ENCODE data around the gene CRYGN.

The CRYGN gene

DNA sequence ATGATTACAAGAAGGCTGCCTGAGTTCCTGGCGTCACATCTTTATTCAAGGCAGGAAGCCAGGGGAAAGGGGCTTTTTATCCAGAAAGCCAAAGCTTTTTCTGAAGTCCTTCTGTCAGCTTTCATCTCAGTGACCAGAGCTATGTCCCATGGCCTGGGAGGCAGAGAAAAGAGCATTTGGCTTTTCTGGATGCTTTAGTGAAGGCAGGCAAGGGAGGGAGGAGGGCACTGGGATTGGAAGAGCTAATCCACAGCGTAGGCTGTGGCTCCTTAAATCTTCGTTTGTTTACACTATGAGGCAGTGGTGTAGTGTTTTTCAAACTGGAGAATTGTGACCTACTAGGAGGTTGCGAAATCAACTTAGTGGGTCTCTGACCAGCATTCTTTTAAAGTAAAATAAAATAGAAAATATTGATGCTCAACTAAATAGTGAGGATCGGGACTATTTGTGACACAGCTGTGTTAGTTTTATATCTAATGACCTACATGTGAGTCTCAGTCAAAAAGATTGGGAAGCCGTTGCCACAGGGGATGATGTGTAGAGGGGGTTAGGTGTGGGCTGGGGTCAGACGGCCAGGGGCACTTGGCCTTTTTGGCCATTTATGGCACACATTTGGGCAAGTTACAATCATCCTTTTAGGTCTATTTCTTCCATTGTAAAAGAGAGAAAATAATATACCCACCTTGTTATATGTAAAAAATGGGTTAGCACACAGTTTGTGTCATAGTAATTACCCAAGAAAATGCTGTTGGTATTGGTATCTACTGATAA lies 14.1 kb downstream of the CRYGN start:
- DNase-seq: peak in 1 of 2 experiments; percentile 20

DNA sequence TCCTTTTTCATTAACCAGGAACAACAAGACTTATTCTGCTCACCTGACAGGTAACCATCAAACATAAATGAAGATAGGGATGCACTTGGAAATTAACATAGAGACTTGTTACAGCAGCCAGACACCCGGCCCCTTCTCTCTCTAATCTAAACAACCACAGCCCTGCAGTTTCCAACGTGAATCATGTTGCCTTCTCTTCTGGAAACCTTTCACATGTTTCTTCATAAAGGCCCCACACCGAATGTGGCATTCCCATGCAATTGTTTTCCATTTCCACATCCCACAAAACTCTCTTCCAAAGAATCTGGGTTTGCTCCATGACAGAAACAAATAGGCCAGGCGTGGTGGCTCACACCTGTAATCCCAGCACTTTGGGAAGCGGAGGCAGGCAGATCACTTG lies 15.1 kb downstream of the CRYGN start:
- no peak for DNase-seq

DNA sequence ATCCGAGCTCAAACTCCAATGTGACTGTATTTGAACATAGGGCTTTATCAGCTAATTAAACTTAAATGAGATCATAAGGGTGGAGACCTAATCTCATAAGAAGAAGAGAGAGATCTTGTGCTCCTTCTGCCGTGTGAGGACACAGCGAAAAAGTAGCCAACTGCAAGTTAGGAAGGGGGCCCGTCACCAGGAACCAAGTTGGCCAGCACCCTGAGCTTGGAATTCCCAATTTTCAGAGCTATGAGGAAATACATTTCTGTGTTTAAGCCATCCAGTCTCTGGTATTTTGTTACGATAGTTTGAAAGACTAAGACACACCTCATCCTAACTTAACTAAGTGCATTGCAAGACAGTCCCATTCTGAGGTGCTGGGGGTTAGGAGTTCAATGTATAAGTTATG lies 16.0 kb downstream of the CRYGN start:
- DNase-seq: no peak

DNA sequence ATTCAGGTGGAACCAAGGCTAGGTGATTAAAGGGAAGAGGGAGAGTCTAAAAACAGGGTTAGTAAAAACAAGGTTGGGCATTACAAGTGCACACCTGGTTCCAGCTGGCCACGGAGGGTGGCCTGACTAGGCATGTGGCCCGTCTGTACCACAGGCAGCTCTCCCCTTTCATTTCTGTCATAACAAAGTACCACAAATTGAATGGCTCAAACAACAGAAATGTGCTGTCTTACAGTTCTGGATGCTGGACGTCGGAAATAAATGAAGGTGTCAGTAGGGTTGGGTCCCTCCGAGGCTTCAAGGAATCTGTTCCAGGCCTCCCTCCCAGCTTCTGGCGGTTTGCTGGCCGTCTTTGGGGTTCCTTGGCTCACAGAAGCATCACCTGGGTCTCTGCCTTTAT lies 16.7 kb downstream of the CRYGN start:
- DNase-seq: no peak

DNA sequence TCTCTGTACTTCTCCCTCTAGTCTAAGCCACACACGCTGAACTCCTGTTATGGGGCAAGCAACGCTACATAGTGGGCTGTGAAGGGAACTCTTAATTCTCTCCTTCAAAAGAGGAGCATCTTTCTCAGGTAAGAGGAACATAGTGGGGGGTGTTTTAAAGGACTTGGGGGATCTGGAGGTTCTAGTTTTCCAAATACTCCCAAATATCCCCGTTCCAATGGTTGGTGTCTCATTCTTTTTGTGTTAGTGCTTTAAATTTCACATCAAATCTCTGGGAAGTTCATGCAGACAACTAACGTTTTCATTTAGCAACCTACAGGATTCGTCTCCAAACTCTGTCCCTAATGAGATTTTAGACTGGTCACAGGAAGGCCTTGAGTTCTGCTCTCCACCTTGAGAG lies 17.7 kb downstream of the CRYGN start:
- no peak for DNase-seq

DNA sequence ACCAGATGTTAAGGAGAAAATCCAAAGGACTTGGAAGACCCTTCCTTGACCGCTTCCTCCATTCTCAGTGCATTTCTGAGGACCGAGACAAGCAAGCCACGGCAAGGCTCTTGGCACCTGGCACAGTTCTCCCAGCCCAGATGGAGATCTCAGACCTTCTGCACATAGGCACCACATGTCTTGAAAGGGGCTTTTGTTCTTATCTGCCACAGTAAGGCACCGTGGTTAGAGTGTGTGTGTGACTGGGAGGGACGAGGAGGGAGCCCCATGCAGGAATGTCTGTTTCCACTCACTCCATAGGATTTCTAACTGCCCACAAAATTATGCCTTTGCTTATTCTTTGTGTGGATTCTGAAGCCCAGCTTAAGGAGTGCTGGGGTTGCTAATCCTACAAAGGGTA lies 19.8 kb downstream of the CRYGN start:
- DNase-seq: peak in 1 of 2 experiments; percentile 20

DNA sequence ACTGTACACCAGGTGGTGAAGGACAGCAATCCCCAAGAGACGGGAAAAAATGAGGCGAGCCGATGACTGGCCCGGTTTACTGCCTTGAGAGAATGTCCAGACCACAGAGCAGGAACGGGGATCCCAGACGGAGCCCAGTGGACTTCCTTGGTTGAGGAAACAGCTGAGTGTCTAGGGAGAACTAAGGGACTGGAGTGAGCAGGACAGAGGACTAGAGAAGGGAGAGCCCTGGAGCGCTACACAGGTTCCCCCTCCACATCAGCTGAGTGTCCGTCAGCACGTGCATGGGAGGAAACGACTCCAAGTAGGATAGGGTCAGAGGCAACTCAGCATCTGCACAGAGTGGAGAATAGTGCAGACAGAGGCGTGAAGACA lies 23.0 kb downstream of the CRYGN start:
- DNase-seq: no peak

DNA sequence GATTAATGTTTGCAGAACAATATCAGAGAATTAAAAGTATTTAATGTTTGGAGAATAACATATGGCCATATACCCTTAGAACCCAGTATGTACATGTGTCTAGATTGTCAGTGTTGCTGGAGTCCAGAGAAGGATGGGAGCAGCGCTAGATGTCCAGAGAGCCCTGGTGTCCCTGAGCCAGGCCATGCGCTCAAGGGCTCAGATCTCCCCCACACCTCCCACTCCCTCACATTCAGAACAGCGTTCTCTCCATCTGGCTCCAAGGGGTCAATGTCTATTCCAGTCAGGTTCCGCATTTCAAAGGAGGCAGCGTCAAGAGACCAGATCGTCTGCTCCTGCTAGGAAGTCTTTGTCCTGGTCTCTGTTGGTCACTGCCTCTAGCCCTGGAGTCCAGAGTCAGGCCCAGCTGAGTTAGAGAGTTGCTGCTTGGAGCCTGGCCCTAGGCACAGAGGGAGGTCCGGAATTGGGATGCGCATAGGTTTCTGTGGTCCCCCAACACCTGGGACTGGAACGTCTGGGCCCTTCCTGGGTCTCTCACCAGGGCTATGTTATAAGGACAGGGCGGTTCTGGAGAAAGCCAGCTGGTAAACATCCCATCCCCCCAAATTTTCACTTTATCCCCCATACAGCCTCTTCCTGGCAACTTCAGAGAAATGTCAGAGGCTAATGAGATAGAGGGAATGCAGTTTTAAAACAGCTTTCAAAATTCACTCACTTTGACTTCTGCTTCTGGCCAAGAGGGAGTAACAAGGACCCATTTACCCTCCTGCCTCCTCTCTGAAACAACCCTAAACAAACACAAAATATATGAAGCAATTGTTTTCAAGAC lies 23.6 kb downstream of the CRYGN start:
- DNase-seq: no peak

DNA sequence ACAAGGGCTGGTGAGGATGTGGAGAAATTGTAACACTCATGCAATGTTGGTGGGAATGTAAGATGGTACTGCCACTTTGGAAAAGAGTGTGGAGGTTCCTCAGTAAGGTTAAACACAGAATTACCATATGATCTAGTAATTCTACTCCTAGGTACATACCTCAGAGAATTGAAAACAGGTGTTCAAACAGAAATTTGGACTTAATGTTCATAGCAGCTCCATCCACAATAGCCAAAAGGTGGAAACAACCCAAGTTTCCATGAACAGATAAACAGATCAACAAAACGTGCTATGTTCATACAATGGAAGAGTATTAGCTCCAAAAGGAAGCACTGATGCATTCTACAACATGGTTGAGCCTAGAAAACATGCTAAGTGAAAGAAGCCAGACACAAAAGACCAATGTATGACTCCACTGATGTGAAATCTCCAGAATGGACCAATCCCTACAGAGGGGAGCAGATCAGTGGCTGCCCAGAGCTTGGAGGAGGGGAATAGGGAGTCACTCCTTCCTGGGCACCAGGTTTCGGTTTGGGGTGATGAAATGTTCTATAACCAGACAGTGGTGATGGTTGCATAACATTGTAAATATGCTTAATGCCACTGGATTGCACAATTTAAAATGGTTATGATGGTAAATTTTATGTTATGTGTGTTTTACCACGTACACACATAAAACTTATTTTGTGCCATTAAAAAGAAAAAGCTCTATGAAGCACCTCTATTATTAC lies 24.4 kb downstream of the CRYGN start:
- no peak for DNase-seq

DNA sequence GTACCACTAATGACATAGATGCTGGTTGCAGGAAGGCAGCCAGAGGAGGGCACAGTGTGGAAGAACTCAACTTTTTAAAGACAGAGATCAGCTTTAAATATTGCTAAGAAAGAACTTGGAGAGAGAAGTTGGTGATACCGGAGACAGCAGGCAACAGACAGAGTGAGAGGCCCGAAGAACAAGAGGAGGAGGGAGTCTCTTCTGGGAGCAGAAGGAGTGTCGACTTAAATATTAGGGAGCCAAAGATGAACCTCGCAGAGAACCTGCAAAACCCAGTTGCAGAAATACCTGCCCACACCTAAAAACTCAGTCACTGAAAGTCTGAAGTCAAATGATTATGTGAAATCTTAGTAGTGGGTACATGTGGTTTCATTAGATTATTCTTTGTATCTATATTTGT lies 26.7 kb downstream of the CRYGN start:
- no peak for DNase-seq

DNA sequence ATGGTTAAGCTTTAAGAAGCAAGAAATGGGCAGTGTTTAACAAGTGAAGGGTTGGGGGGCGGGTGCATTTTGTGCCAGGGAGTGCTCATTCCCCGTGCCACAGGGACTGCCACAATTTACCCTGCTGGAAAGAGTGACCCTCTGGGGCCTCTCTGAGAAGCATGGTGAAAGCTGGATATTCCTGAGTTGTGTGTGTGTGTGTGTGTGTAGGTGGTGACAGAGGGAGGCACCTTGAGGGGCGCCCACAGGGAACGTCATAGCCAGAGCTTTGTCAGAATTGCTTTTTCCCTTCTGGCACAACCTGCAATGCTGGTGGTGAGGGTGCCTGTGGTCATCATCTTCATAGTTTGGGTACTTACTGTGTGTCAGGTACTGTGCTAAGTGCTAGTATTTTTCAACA lies 27.6 kb downstream of the CRYGN start:
- no peak for DNase-seq

DNA sequence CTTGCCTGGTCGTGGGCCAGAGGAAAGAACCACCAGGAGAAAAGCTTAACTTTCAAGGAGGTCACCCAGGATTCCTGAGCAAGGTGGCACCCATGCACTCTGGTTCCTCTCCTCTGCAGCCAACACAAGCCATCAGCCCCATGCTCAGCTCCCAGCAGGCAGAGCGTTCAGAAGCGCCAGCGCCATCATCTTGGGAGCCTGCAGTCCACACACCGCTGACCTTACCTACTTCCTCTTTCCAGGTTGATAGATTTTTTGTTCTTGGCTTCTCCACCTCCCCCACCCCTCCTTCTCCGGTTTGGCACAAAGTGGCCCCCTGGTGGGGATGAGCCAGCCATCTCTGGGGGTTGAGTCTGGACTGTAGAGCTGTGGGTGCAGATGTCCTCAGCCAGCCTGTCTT lies 28.4 kb downstream of the CRYGN start:
- no peak for DNase-seq

DNA sequence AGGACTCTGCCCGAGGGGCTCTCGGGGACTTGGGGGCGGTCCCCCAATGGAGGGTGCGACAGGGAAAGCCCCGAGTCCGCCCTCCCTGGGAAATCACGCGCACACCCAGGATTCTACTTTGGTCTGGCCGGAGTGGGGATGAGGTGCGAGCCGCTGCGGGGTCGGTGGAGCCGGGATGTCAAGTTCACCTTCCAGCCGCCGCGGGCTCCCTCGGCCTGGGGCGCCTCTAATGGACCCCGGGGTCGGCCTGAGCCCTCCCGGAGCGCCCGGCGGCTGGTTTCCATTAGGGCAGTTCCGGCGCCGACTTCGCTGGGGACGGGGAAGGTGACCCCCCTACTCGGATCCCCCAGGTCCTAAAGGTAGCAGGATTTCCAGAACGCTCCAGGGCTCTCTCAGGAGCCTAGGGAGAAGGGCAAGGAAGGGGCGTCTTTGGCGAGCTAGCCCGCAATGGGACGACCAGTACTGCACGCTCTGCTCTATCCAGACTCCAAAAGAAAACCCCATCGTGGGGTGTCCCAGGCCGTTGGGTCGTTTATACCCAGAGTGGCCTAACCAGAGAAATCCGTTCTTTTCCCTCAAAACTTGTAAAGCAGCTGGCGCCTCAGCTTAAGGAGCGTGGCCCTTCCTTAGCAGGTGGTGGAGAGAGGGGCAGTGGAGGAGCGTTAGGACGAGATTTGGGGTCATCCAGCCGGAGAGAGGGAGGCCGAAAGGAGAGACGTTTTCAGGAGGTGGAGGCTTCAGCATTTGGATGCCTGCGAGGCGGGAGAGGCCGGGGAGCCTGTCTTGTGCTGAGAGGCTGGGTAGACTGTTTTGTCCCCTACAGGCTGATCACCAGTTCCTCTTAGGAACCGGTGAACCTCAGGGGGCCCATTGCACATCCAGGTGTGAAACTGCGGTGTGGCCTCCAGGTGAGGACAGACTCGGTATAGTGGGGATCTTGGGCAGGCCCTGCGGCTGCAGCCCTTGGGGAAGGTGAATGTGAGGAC lies 29.2 kb downstream of the CRYGN start:
- no peak for DNase-seq

DNA sequence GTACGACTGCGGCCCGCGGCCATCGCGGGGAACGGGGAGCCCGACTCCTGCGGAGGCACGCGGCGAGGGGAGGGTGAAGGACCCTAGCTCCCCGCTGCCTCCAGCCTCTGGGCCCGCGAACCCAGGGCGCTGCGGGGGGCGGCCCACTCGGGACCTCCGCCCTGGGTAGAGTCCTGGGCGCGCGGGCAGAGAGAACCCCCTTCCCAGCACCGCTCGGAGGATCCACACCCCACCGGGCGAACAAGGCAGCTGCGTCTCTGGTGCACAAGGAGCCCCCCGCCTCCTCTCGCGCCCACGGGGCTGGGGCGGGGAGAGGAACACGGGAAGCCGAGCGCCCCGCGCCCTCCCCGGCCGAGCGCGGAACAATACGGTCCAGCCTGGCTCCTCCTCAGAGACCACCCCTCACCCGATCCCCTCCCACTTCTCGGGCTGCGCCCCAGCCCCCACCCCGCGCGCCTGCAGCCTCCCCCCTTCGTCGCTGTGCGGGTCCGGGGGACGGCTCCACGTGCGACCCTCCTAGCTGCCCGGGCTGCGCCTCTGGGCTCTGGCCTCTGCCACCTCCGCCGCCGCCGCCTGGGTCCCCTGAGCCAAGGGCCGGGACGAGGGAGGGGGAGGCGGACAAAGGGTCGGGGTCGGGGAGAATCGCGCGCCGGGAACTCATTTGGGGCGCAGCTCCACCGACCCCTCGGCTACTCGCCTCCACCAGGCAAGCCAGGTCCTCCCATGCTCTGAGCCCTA lies 30.1 kb downstream of the CRYGN start, which contains the start of gene WDR86:
Gene WDR86 (minus strand): TSS at position 372 of the 738 bp plus-strand sequence. CDS start 449 bp downstream, outside the sequence.
- DNase-seq: no peak

DNA sequence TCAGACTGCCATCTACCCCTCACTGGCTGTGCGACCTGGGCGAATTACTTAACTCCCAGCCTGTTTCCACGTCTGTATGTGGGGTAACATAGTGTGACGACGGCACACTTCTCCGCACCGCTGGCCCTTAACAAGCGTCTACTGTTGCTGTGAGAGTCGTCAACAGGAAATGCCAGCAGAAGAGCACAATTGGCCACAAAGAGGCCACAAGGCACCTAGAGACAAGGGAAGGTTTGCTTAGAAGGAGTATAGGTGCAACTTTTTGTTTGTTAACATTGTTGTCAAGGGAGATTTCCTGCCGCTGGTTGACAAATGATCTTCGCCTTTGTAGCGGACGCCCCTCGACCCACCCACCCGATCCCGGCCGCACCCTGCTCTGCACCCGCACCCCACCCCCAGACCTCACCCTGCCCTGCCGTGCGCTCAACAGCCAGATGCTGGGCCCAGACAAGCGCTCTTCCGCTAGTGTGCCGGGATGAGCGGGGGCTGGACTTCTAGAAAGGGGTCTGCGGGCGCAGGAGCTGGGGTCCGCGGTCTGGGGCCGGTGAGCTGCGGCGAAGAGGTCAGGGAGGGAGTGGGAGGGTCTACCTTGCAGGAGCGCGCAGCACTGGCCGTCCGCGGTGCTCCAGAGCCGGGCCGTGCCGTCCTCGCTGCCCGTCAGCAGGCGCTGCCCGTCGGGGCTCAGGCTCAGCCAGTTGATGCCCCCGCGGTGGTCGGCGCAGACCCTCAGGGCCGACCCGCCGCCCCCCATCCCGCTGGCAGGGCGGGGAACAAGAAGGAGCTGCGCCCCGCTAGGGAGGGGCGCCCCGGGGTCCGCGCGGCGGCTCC lies 30.9 kb downstream of the CRYGN start:
- no peak for DNase-seq

DNA sequence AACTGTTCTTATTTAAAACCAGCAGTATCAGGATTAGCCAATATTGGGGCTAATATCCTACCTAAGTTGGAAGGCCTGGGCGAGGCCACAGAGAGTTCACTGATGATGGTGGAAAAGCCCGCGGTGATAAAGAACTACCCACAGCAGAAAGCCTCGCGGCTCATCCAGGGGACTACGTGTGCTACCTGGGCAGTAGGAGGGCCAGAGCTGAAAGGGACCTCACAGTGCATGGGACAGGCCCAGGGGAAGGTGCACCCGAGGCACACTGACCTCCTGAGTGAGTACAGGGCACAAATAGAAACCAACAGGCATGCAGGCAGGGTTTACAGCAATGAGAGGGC lies 31.5 kb downstream of the CRYGN start:
- DNase-seq: no peak

DNA sequence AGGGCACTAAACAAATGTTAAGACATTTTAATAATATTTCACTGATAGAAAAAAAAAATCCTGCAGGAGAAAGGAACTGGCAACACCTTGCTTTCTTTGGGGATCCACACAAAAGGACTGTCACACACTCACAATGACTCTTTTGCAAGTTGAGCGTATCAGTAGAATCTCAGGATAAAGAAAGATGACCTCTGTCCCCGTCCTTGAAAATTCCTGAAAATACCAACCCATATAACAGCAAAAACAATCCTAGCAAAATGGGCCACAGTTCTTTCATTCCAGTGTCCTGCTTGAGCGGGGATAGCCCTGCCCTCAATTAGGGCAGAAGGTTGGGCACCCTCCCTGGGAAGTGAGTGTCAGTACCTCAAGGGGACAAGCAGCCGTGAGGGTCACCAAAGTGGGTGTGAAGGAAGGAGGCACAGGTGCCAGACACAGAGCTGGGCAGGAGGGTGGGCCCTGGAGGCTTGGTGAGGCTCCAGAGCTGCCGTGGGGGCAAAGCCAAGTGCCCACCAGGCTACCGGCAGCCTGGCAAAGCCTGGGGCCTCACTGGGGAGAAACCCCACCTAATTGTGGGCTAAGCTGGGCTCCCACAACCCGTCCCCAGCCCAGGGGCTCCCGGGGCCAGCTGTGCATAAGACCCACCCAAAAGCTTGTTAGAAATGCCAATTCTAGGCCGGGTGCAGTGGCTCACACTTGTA lies 32.9 kb downstream of the CRYGN start:
- DNase-seq: no peak

DNA sequence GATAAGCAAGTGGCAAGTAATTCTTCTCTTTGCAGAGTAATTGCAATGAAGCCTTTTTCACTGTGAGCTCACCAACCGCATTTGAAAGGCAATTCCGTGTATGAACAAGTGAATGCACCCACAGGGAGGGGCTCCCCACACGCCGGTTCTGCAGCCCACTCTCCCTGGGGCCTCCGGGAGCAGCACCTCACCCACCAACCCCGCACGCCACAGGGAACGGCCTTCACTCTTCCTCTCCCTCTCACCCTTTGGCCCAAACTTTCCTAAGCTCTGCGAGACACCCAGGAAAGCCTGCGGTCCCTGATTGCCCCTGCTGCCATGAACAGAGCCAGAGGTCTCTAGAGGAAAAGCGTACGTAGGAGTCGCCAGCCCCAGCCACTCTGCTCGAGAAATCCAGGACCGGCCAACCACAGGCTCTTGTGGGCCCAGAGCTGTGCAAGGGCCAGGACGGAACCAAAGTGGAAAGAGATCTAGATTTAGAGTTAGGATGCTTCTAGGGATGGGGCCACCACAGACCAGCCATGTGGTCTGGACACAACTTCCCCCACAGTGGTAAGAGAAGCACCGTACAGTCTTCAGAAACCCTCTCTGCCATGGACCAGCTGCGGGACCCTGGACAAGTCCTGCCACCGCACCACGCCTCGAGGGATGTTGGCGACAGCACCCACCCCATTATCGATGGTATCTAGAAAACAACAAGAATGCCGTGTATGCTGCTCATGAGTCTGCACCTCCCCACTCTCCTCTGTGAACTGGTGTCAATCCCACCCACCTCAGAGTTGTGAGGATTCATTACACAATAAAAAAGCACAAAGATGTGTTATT lies 33.7 kb downstream of the CRYGN start:
- no peak for DNase-seq

DNA sequence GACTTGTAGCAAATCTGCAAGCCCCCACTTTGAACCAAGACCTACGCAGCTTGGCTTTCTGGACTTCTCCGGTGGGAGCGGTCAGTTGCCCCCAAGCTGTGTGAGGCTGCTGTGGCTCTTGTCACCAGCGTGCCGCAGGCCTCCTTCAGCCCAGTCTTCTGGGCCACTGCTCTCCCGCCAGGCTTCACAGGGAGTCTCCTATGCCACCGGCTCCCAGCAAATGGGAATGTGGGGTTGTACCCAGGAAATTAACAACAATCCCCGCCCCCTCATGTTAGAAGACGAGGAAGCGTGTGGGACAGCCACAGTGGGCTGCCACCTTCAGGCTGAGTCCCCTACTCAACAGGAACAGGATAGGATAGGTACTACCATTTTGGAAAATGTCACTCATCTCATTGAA lies 34.4 kb downstream of the CRYGN start:
- DNase-seq: no peak
